Measurements from ENCODE around the gene SLAMF6. TPM values are rescaled to one million over a fixed set of nuclear protein-coding genes. Genes with fewer than 3 reads are reported as not detected.

SLAMF6 gene
- total RNA-seq, 4 donors from 2014 or later, result 0.80 to 1.0 TPM; not detected in 2

- H3K27me3 ChIP-seq, result no peaks in the 10 kb centered on the region
- H3K4me3 ChIP-seq, result no peak overlapping the region
- TF ChIP-seq POLR2A (IDR thresholded peaks at IDR 0.05) (no peak), CTCF (IDR thresholded peaks at IDR 0.05) (no peak), EP300 (IDR thresholded peaks at IDR 0.05) (no peak), POLR2AphosphoS5 (IDR thresholded peaks at IDR 0.05) (no peak)
- H3K27ac ChIP-seq, result no peak overlapping the region
- H3K9me3 ChIP-seq, result no peaks in the 10 kb centered on the region
- no peaks in the 10 kb centered on the region for H3K36me3 ChIP-seq
- H3K4me1 ChIP-seq, result no peaks in the 10 kb centered on the region
- 79% methylated on average over 5 of the region's 5 CpGs for WGBS
- DNase-seq (ENCODE audit: low spot score in 2 of 2), result no peak
These were observed 62.8 kb downstream of the SLAMF6 start for GRCh38 chr1:160460214-160460642.

- no peaks in the 10 kb centered on the region for H3K27me3 ChIP-seq
- no peaks in the 10 kb centered on the region for H3K9me3 ChIP-seq
- no peak overlapping the region for H3K4me3 ChIP-seq
- no peak for TF ChIP-seq CTCF (IDR thresholded peaks at IDR 0.05)
- TF ChIP-seq POLR2A (IDR thresholded peaks at IDR 0.05), result no peak
- TF ChIP-seq EP300 (IDR thresholded peaks at IDR 0.05), result no peak
- no peak for TF ChIP-seq POLR2AphosphoS5 (IDR thresholded peaks at IDR 0.05)
- no peaks in the 10 kb centered on the region for H3K4me1 ChIP-seq
- H3K36me3 ChIP-seq, result no peaks in the 10 kb centered on the region
- WGBS, result 70% methylated on average over 2 of the region's 2 CpGs
- H3K27ac ChIP-seq, result no peak overlapping the region
- DNase-seq (ENCODE audit: low spot score in 2 of 2), result no peak
These were observed 63.4 kb downstream of the SLAMF6 start for GRCh38 chr1:160459687-160460086.

GRCh38 chr1:160459056-160459455 lies 64.0 kb downstream of the SLAMF6 start:
- no peaks in the 10 kb centered on the region for H3K27me3 ChIP-seq
- H3K36me3 ChIP-seq, result no peaks in the 10 kb centered on the region
- DNase-seq (ENCODE audit: low spot score in 2 of 2), result no peak
- H3K4me3 ChIP-seq, result no peak overlapping the region
- no peaks in the 10 kb centered on the region for H3K9me3 ChIP-seq
- 55% methylated on average over 2 of the region's 2 CpGs for WGBS
- TF ChIP-seq POLR2A (IDR thresholded peaks at IDR 0.05), result no peak
- no peak for TF ChIP-seq EP300 (IDR thresholded peaks at IDR 0.05)
- no peak for TF ChIP-seq CTCF (IDR thresholded peaks at IDR 0.05)
- TF ChIP-seq POLR2AphosphoS5 (IDR thresholded peaks at IDR 0.05), result no peak
- no peak overlapping the region for H3K27ac ChIP-seq
- H3K4me1 ChIP-seq, result no peaks in the 10 kb centered on the region

- no peaks in the 10 kb centered on the region for H3K36me3 ChIP-seq
- H3K9me3 ChIP-seq, result no peaks in the 10 kb centered on the region
- H3K27me3 ChIP-seq, result no peaks in the 10 kb centered on the region
- no peaks in the 10 kb centered on the region for H3K4me1 ChIP-seq
- DNase-seq (ENCODE audit: low spot score in 2 of 2), result no peak
- H3K27ac ChIP-seq, result no peak overlapping the region
- TF ChIP-seq POLR2A (IDR thresholded peaks at IDR 0.05) (no peak), EP300 (IDR thresholded peaks at IDR 0.05) (no peak), POLR2AphosphoS5 (IDR thresholded peaks at IDR 0.05) (no peak), CTCF (IDR thresholded peaks at IDR 0.05) (no peak)
- no peak overlapping the region for H3K4me3 ChIP-seq
- WGBS, result 87% methylated on average over 1 of the region's 1 CpG
These were observed 67.9 kb downstream of the SLAMF6 start for GRCh38 chr1:160455153-160455517.

GRCh38 chr1:160454371-160455152 lies 68.5 kb downstream of the SLAMF6 start:
- H3K36me3 ChIP-seq, result no peaks in the 10 kb centered on the region
- H3K9me3 ChIP-seq, result no peaks in the 10 kb centered on the region
- no peaks in the 10 kb centered on the region for H3K27me3 ChIP-seq
- 82% methylated on average over 6 of the region's 6 CpGs for WGBS
- TF ChIP-seq POLR2AphosphoS5 (IDR thresholded peaks at IDR 0.05) (no peak), CTCF (IDR thresholded peaks at IDR 0.05) (no peak), POLR2A (IDR thresholded peaks at IDR 0.05) (no peak), EP300 (IDR thresholded peaks at IDR 0.05) (no peak)
- DNase-seq (ENCODE audit: low spot score in 2 of 2), result no peak
- H3K4me3 ChIP-seq, result no peak overlapping the region
- H3K27ac ChIP-seq, result no peak overlapping the region
- H3K4me1 ChIP-seq, result no peaks in the 10 kb centered on the region
